GM12878 (cell line): Measurements from ENCODE around the gene BMP7. TPM values are rescaled to one million over a fixed set of nuclear protein-coding genes. Genes with fewer than 3 reads are reported as not detected.

Source experiments
- ATAC-seq: fragments of 200-7000 bp; cut with Tn5 transposase; 3 replicates; pipeline ENCODE4 v1.9.1; 2020; ENCODE audit warnings: mild to moderate bottlenecking, moderate library complexity
- BruUV-seq: library from RNA; stranded (reverse); fragments of 400-500 nt; replicated peaks from 2 replicates; lab custom pipeline; 2021; lab: Mats Ljungman, UMichigan
- CTCF ChIA-PET: fragments of 300-600 bp; sonication (Branson Sonifier 250); formaldehyde crosslinking; extraction: SDS; loops from one replicate; lab custom pipeline; 2021; ENCODE audit warnings: inconsistent platforms; lab: Yijun Ruan, JAX
- POLR2A ChIA-PET: fragments of 350-600 bp; formaldehyde crosslinking; extraction: SDS; loops from one replicate; lab custom pipeline; 2021; ENCODE audit warnings: inconsistent platforms; lab: Charles Lee
- RAD21 ChIA-PET: fragments of 300-600 bp; sonication (Branson Sonifier 250); formaldehyde crosslinking; loops from one replicate; lab custom pipeline; 2023; ENCODE audit warnings: antibody characterized with exemption; ENCODE audit not compliant: unreplicated experiment; lab: Charles Lee
- SMC1A ChIA-PET: fragments of 300-600 bp; sonication (Branson Sonifier 250); formaldehyde crosslinking; loops from one replicate; lab custom pipeline; 2023; ENCODE audit not compliant: unreplicated experiment, uncharacterized antibody; lab: Charles Lee
- DNase-seq: peaks from one replicate; pipeline ENCODE4 v3.0.0-alpha.2; 2011; ENCODE audit warnings: low read depth, low spot score
- FAIRE-seq: peaks from 3 replicates; lab custom pipeline; 2011; peaks lifted over from hg19 to GRCh38; lab: Jason Lieb, UNC
- H2AFZ ChIP-seq: 2 replicates; pipeline ENCODE4 v1.6.0; 2011; ENCODE audit warnings: low read depth, low read length, control low read depth; ENCODE audit not compliant: control insufficient read depth
- H3K27ac ChIP-seq: 2 replicates; pipeline ENCODE4 v1.5.1; 2011; ENCODE audit warnings: control low read depth; ENCODE audit not compliant: control insufficient read depth, insufficient read depth
- H3K27me3 ChIP-seq, 2 experiments: replicated peaks in 1 of 2; 2 replicates each; pipeline versions ENCODE4 v1.6.0 to v1.6.1; 2011; ENCODE audit warnings: low read length in 1 of 2; ENCODE audit not compliant: control insufficient read depth in 2 of 2, insufficient read depth in 2 of 2
- H3K36me3 ChIP-seq, 2 experiments: 2 replicates each; pipeline ENCODE4 v1.5.1; 2011; ENCODE audit warnings: low read length in 1 of 2; ENCODE audit not compliant: control insufficient read depth in 2 of 2, insufficient read depth in 2 of 2
- H3K4me1 ChIP-seq: 2 replicates; pipeline ENCODE4 v1.6.1; 2011; ENCODE audit warnings: mild to moderate bottlenecking, low read length, moderate library complexity, mixed read lengths; ENCODE audit not compliant: control insufficient read depth, insufficient read depth
- H3K4me2 ChIP-seq: 2 replicates; pipeline ENCODE4 v1.6.0; 2011; ENCODE audit warnings: control low read depth; ENCODE audit not compliant: control insufficient read depth, insufficient read depth
- H3K4me3 ChIP-seq: fragments of 200-600 bp; sonication (generic); 2 replicates; pipeline ENCODE4 v1.5.1; 2016
- H3K79me2 ChIP-seq: 2 replicates; pipeline ENCODE4 v1.6.0; 2011; ENCODE audit warnings: low read length; ENCODE audit not compliant: control insufficient read depth, insufficient read depth
- H3K9ac ChIP-seq: 2 replicates; pipeline ENCODE4 v1.8.0; 2011; ENCODE audit warnings: low read length, control low read depth, mixed read lengths; ENCODE audit not compliant: control insufficient read depth, insufficient read depth
- H3K9me3 ChIP-seq: replicated peaks from 3 replicates; pipeline ENCODE4 v1.5.1; 2011; ENCODE audit warnings: mild to moderate bottlenecking, low read length; ENCODE audit not compliant: control insufficient read depth, insufficient read depth
- H4K20me1 ChIP-seq: 2 replicates; pipeline ENCODE4 v1.6.0; 2011; ENCODE audit not compliant: control insufficient read depth, insufficient read depth
- ATF2 ChIP-seq: IDR thresholded peaks from 2 replicates; pipeline ENCODE4 v1.6.1; 2012; ENCODE audit warnings: low read length, inconsistent platforms
- ATF3 ChIP-seq: IDR thresholded peaks from 2 replicates; pipeline ENCODE4 v1.6.1; 2011; ENCODE audit warnings: low read depth, mild to moderate bottlenecking, low read length, moderate library complexity, borderline replicate concordance; ENCODE audit errors: extremely low read depth
- EED ChIP-seq: sonication (generic); IDR thresholded peaks from 2 replicates; pipeline ENCODE4 v1.6.1; 2016; ENCODE audit warnings: antibody characterized with exemption, low read depth
- EP300 ChIP-seq, 2 experiments: fragments of 150-350 bp in 1 of 2; IDR thresholded peaks; 2 replicates each; pipeline ENCODE4 v1.6.1; 2011 to 2012; ENCODE audit warnings: low read depth in 2 of 2, low read length in 2 of 2, borderline replicate concordance in 1 of 2, improper control_type of control experiment in 1 of 2, inconsistent platforms in 1 of 2; ENCODE audit not compliant: control insufficient read depth in 1 of 2
- JUNB ChIP-seq: IDR thresholded peaks from 2 replicates; pipeline ENCODE4 v1.6.1; 2016; ENCODE audit warnings: antibody characterized with exemption, mild to moderate bottlenecking
- NR2C1 ChIP-seq: fragments of 450-650 bp; IDR thresholded peaks from 2 replicates; pipeline ENCODE4 v1.6.1; 2017; ENCODE audit warnings: antibody characterized with exemption, mild to moderate bottlenecking, moderate library complexity
- NRF1 ChIP-seq: conservative IDR thresholded peaks from 2 replicates; pipeline ENCODE4 v1.6.1; 2011; ENCODE audit warnings: mild to moderate bottlenecking, low read depth, low read length, improper control_type of control experiment
- REST ChIP-seq: IDR thresholded peaks from 2 replicates; pipeline ENCODE4 v1.6.1; 2012; ENCODE audit warnings: mild to moderate bottlenecking, low read depth, low read length
- SMAD5 ChIP-seq: IDR thresholded peaks from 2 replicates; pipeline ENCODE4 v1.6.1; 2016; ENCODE audit warnings: antibody characterized with exemption, low read depth
- STAT1 ChIP-seq: fragments of 450-650 bp; conservative IDR thresholded peaks from 2 replicates; pipeline ENCODE4 v1.6.1; 2014; ENCODE audit warnings: antibody characterized with exemption, mild to moderate bottlenecking
- SUPT20H ChIP-seq: IDR thresholded peaks from 2 replicates; pipeline ENCODE4 v1.6.1; 2011; ENCODE audit warnings: low read depth, mild to moderate bottlenecking, low read length, moderate library complexity, borderline replicate concordance; ENCODE audit not compliant: control insufficient read depth
- TCF12 ChIP-seq: IDR thresholded peaks from 2 replicates; pipeline ENCODE4 v1.6.1; 2011; ENCODE audit warnings: low read depth, mild to moderate bottlenecking, low read length
- USF2 ChIP-seq: IDR thresholded peaks from 2 replicates; pipeline ENCODE4 v1.6.1; 2011; ENCODE audit warnings: low read depth, low read length, improper control_type of control experiment, borderline replicate concordance
- WGBS: methylation state at CpG from one replicate; pipeline ENCODE4 v1.1.6; 2016; ENCODE audit warnings: low lambda C conversion rate; ENCODE audit not compliant: insufficient replicate concordance, insufficient coverage; ENCODE audit errors: missing lambda C conversion rate; 5-methylcytosine and 5-hydroxymethylcytosine counted together
- in situ Hi-C: fragments of 300-500 bp; cut with MboI; formaldehyde crosslinking; loops from 9 replicates; pipeline ENCODE4 v1.14.3; 2018; ENCODE audit warnings: mixed read lengths
- intact Hi-C: fragments of 100-400 bp; cut with micrococcal nuclease; formaldehyde crosslinking; loops from one replicate; pipeline ENCODE4 v1.14.2; 2022; ENCODE audit not compliant: unreplicated experiment
- polyA plus RNA-seq, 11 experiments: library from polyadenylated mRNA; depleted of rRNA in 4 of 11; unstranded in 6 of 11; stranded (reverse) in 5 of 11; fragments of >200 nt; fragmentation: Nextera tagmentation in 4 of 11; fragmentation: Illumina TruSeq in 1 of 11; extraction: Ambion mirVana in 4 of 11; extraction: Trizol in 1 of 11; gene quantifications; 1 replicate in 1 of 11; 2 replicates in 10 of 11; pipeline versions ENCODE4 v1.2.1 to v1.2.3, GENCODE V29; 2011 to 2016; ENCODE audit warnings: inconsistent platforms in 2 of 11, missing spikeins in 2 of 11, low read depth in 1 of 11
- total RNA-seq, 4 experiments: library from RNA; depleted of rRNA in 3 of 4; stranded (reverse); fragments of >200 nt in 3 of 4; fragmentation: Illumina TruSeq in 1 of 4; extraction: Trizol in 1 of 4; gene quantifications; 2 replicates each; pipeline versions ENCODE4 v1.2.1 to v1.2.3, GENCODE V29; 2013 to 2021

Gene BMP7
- total and polyA plus RNA-seq, 10 of the 15 experiments (the other 5 are each of a cell fraction or from before 2014, with no cell fraction given): 0.18 to 0.51 (median 0.28) TPM; not detected in 7

GRCh38 chr20:57164872-57165271 is 101.6 kb downstream of the BMP7 start (continued):
- no peak for TF ChIP-seq ATF3

- CTCF ChIA-PET: no interaction called here
- DNase-seq: no peak
- no peak overlapping the region for H3K4me3 ChIP-seq
- no peak for TF ChIP-seq EED
- TF ChIP-seq TCF12: no peak
- TF ChIP-seq SUPT20H: no peak
- no peak for TF ChIP-seq NRF1
- TF ChIP-seq REST: no peak
- no peak for TF ChIP-seq USF2
- TF ChIP-seq ATF2: no peak
- no peak for TF ChIP-seq NR2C1
- TF ChIP-seq SMAD5: no peak
- TF ChIP-seq EP300 (IDR thresholded peaks at IDR 0.05; ENCODE audit: borderline replicate concordance in 1 of 2, control insufficient read depth in 1 of 2, low read depth in 2 of 2, low read length in 2 of 2): no peak
- TF ChIP-seq JUNB: no peak
- no peak for TF ChIP-seq ATF3
- TF ChIP-seq STAT1: no peak
- no peak overlapping the region for H3K9ac ChIP-seq
- ATAC-seq: no peak
- intact Hi-C loops (no loop called here), in situ Hi-C loops (no loop called here)
- no peak overlapping the region for H2AFZ ChIP-seq
- no peaks in the 10 kb centered on the region for H3K36me3 ChIP-seq
- WGBS: 0% methylated on average over 2 of the region's 2 CpGs
- H3K4me2 ChIP-seq: no peak overlapping the region
- H3K27ac ChIP-seq: no peak overlapping the region
- FAIRE-seq: no peak
- H3K27me3 ChIP-seq: peaks cover 0 to 3% of the 10 kb centered on the region in 2 experiments; a peak in 3 of 4 replicates
- POLR2A ChIA-PET: no interaction called here
- no TSS peak for BruUV-seq
- RAD21 ChIA-PET: no interaction called here
- no peaks in the 10 kb centered on the region; the same call in 2 of the 3 replicates for H3K9me3 ChIP-seq
- SMC1A ChIA-PET: no interaction called here
- no peaks in the 10 kb centered on the region for H3K79me2 ChIP-seq
- no peaks in the 10 kb centered on the region; the same call in 1 of the 2 replicates for H4K20me1 ChIP-seq
- no peaks in the 10 kb centered on the region for H3K4me1 ChIP-seq
Observed at GRCh38 chr20:57163041-57163440, 103.4 kb downstream of the BMP7 start.
